ENCODE data around the gene BET1L.

BET1L gene

GRCh38 chr11:206526-207207, 532 bp downstream of the BET1L start:
- H3K27ac ChIP-seq = peak overlapping the region; percentile 96
- no peak for TF ChIP-seq CTCF (conservative IDR thresholded peaks at IDR 0.05)

GRCh38 chr11:206002-206384, 1.2 kb downstream of the BET1L start:
- peak overlapping the region; percentile 96 for H3K27ac ChIP-seq
- TF ChIP-seq CTCF (conservative IDR thresholded peaks at IDR 0.05) = no peak

- H3K27ac ChIP-seq = peak overlapping the region; percentile 96; the same call in 1 of the 2 replicates
- TF ChIP-seq CTCF (conservative IDR thresholded peaks at IDR 0.05) = no peak
Observed at GRCh38 chr11:205221-206001, 1.8 kb downstream of the BET1L start.

- no peak for TF ChIP-seq CTCF (conservative IDR thresholded peaks at IDR 0.05)
- no peak overlapping the region for H3K27ac ChIP-seq
Observed at GRCh38 chr11:204587-205109, 2.6 kb downstream of the BET1L start.

GRCh38 chr11:203945-204586, 3.1 kb downstream of the BET1L start:
- no peak for TF ChIP-seq CTCF (conservative IDR thresholded peaks at IDR 0.05)
- H3K27ac ChIP-seq = no peak overlapping the region

GRCh38 chr11:203056-203944, 3.9 kb downstream of the BET1L start:
- H3K27ac ChIP-seq = no peak overlapping the region
- TF ChIP-seq CTCF (conservative IDR thresholded peaks at IDR 0.05) = no peak
